Endothelial cell of umbilical vein (primary cell): ENCODE data around the gene FYCO1. TPM values are rescaled to one million over a fixed set of nuclear protein-coding genes. Genes with fewer than 3 reads are reported as not detected.

ENCODE experiments used
- polyA plus RNA-seq, 4 experiments: library from polyadenylated mRNA; depleted of rRNA in 3 of 4; stranded (reverse) in 3 of 4; unstranded in 1 of 4; fragments of >200 nt; gene quantifications; 2 replicates each; pipeline versions ENCODE4 v1.2.1 to v1.2.3, GENCODE V29; 2011 to 2012; ENCODE audit warnings: missing spikeins in 1 of 4
- small RNA-seq: library from RNA; depleted of rRNA; stranded (forward); fragments of <200 nt; gene quantifications from one replicate; pipeline ENCODE3, GENCODE V24; 2012; ENCODE audit warnings: low replicate concordance, low read depth; ENCODE audit not compliant: insufficient read depth, insufficient read length
- total RNA-seq: library from RNA; stranded (reverse); gene quantifications from 2 replicates; pipeline ENCODE4 v1.2.3, GENCODE V29; 2021

FYCO1 gene
- total and polyA plus RNA-seq, 2 donors (not counting 3 experiments of a cell fraction or from before 2014, with no cell fraction given): 13.9 to 20.8 TPM

Small RNA genes lying within 50 kb of the gene (small RNA-seq; reads per million reads assigned to genes)
- not detected for gene RF00019

Other genes starting within 250 kb of the FYCO1 start
- not detected in 2 replicates for gene SLC6A20, start 199.3 kb downstream of the FYCO1 start, total RNA-seq
- gene SLC6A20, start 199.3 kb downstream of the FYCO1 start, polyA plus RNA-seq: not detected in 2 replicates
- gene LZTFL1, start 153.7 kb downstream of the FYCO1 start, total RNA-seq: 15.1 and 18.2 TPM in 2 replicates
- 9.7 and 26.1 TPM in 2 replicates for gene LZTFL1, start 153.7 kb downstream of the FYCO1 start, polyA plus RNA-seq
- not detected in 2 replicates for gene CCR9, start 109.3 kb downstream of the FYCO1 start, total RNA-seq
- not detected in 2 replicates for gene CCR9, start 109.3 kb downstream of the FYCO1 start, polyA plus RNA-seq
- gene CXCR6, start 52.4 kb downstream of the FYCO1 start, total RNA-seq: not detected in 2 replicates
- not detected in 2 replicates for gene CXCR6, start 52.4 kb downstream of the FYCO1 start, polyA plus RNA-seq
- not detected in 2 replicates for gene XCR1, start 31.7 kb upstream of the FYCO1 start, total RNA-seq
- not detected in 2 replicates for gene XCR1, start 31.7 kb upstream of the FYCO1 start, polyA plus RNA-seq
- gene CCR1, start 212.5 kb upstream of the FYCO1 start, total RNA-seq: not detected in 2 replicates
- gene CCR1, start 212.5 kb upstream of the FYCO1 start, polyA plus RNA-seq: not detected in 2 replicates
- gene CCR3, start 246.6 kb upstream of the FYCO1 start, total RNA-seq: not detected in 2 replicates
- not detected in 2 replicates for gene CCR3, start 246.6 kb upstream of the FYCO1 start, polyA plus RNA-seq